GM18508 (cell line): ENCODE measurements around the gene GREM2.

Experiments used
- ATAC-seq: cut with Tn5 transposase; IDR thresholded peaks from one replicate; pipeline ENCODE4 v1.9.1; 2021; ENCODE audit warnings: moderate number of reproducible peaks; ENCODE audit not compliant: insufficient read depth, unreplicated experiment

GREM2 gene

DNA sequence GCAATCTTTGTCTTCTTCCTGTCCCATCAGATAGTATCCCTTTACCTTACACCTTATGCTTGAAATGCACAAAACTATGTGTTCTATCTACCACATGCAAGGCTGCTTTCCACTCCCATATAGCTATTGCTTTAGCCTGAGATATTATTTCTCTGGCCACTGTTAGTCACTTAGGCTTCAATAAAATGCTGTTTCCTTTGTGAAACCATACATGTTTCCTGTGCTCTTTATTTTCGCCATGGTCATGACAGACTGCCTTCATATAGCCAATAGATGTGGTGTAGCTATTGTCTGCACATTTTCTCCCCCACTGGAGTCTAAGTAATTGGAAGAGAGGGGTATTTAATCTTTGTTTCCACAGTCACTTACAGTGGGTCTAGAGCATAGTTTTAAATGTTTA, 108.4 kb downstream of the GREM2 start:
- ATAC-seq, result no peak

DNA sequence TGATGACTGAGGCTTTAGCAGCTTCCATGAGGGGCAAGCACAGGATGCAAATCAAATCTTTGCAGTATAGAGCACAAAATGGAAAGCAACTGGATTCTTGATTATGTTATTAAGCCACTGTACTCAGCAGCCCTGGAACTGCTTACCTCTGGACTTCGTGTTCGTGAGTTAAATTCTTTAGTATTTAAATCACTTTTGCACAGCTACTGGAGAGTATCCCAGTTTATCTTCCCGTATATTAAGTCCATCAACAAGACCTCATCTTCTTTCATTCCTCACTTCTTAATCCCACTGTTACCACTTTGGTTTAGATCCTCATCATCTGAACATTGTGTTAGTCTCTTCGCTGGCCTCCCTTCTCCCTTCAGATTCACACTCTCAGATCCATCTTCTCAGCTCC, 108.9 kb downstream of the GREM2 start:
- no peak for ATAC-seq

DNA sequence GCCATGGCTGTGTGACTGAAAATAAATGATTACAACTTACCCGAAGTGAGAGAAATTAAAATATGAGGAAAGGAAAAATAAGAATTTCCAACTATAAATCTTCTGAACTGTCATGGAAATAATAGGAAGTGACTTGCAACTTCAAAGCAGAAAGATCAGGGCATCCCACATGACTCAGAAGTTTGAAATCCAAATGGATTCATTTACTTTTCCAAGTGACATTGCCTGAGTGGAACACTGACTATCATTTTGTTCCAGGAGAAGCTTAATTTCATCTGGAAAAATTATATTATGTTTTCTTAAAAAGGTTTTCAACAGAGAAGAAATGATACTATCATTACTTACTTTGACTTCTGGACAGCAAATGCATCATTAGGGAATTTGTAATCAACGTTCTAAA, 110.8 kb downstream of the GREM2 start:
- ATAC-seq, result no peak

DNA sequence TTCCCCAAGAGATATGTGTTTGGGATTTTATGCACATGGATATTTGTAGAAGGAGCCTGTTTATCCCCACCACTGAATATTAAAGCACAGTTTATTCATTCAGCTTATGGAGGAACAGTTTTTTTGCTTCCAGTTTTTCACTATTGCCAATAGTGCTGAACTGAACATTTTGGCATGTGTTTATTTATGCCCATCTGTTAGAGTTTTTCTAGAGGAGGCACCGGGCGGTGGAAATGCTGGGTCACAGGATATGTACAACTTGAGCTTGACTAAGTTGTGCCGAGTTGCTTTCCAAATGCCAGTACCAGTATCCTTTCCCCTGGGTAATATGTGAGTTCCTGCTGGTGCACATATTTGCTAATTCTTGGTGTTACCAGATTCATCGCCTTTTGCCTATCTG, 111.3 kb downstream of the GREM2 start:
- ATAC-seq, result no peak

DNA sequence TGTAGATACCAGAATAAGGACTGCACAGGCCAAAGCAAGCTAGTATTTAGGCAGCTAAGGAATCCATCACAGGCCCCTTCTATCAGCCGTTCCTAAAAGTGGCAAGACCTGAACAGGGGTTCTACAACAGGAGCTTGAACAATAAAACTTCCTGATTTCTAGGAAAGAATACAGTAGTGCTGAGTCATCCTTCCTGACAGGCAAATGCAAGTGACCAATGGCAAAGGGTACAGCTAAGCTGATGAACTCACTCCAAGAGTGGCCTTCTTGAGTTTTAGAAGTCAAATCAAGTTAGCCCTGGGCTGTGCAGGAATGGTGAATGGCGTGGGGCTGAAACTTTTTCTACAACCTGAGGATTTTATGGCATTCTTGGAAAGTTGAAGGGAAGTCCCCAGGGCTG, 112.9 kb downstream of the GREM2 start:
- no peak for ATAC-seq

DNA sequence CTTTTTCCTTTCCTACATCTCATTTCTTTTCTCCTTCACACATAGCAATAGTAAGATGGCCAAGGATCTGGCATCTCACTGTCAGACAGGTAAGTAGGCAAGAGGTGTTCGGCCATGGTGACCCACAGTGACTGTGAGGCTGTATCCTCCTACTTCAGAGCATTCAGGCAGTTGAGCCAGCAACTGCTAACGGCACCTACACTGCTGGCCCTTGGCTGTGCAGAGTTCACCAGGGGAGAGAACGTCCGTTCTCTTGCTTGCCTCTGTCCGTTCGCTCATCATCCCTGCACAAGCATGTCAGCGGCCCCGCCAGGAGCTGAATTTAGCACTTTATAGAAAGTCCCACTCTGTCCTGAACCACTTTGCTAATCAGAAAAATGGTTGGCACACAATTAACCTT, 113.6 kb downstream of the GREM2 start:
- ATAC-seq, result no peak

DNA sequence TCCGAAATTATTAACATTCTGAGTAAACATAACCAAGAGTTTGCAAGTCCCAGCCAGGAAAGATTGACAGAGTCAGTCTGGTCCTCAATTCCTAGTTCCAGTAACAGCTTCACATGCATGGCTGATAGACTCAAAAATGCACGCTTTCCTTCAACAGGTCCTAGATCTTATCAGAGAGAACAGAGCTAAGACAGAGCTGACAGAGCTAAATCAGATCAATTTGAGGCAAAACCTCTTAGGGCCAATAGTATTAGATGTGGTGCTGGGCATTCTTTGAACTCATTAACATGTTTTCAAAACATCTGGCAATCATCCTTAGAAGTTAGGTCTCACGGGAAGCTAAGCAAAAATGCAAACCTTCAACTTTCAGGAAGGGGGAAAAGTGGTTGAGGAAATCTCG, 114.0 kb downstream of the GREM2 start:
- no peak for ATAC-seq

DNA sequence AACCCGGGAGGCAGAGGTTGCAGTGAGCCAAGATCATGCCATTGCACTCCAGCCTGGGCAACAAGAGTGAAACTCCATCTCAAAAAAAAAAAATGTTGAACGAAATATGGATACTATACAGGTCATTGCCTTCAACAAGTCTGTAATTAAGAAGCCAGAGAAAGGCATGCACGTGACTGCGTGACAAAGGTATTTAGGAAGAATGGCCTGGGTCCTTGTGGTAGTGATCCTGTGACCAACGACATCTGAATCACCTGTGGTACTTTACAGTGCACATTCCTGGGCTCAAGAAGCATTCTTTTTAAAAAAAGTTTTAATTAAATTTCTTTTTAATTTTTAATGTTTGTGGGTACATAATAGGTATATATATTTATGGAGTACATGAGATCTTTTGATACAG, 115.0 kb downstream of the GREM2 start:
- ATAC-seq, result no peak

DNA sequence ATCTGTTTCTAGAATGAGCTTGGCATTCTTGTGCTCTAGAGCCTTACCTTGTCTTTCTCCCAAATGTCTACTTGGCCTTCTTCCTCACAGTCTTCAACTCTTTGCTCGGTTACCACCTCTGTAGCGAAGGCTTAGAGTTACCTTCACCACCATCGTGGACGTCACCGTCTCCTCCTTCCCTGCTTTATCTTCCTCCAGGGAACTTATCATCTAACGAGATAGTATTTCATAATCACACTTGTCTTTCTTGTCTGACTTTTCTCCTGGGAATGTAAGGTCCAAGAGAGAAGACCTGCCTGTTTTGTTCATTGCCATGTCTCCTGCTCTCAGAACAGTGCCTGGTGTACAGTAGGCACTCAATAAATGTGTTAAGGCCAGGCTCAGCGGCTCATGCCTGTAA, 115.6 kb downstream of the GREM2 start:
- no peak for ATAC-seq

DNA sequence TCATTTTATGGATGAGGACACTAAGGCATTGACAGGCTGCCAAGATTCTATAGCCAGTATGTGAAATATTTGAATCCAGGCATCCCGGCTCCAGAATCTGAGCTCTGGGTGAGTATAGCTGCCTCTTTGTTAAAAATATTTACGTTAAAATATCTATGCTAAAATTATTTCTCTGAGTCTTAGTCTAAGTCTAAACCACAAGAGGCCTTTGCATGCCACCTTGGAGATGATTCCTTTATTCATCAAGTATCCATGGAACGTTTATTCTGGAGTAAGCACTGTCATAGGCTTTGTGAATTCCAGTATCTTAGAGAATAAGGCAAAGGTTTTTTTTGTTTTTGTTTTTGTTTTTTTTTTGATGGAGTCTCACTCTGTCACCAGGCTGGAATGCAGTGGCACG, 116.4 kb downstream of the GREM2 start:
- ATAC-seq, result no peak

DNA sequence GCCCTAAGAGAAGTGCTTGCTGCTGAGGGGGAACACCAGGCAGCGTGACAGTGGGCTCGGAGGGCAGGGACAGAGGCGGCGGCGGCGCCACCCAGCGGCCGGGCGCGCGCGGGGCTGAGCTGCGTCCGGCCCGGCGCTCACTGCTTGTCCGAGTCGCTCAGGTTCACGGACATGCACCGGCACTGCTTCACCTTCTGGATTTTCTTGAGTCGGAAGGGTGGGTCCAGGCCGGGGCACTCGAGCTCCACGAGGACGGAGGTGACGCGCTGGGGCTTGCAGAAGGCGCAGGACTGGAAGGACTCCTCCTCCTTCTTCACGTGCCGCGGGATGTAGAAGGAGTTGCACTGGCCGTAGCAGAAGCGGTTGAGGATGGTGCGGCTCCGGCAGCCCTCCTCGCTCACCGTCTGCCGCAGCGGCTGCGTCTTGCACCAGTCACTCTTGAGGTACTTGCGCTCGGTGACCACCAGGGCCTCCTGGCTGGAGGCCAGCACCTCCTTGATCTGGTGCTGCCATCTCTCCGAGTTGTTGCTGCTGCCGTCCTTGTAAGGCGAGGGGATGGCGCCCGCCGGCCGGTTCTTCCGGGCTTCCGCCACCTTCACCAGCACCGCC, 119.0 kb downstream of the GREM2 start:
- no peak for ATAC-seq

DNA sequence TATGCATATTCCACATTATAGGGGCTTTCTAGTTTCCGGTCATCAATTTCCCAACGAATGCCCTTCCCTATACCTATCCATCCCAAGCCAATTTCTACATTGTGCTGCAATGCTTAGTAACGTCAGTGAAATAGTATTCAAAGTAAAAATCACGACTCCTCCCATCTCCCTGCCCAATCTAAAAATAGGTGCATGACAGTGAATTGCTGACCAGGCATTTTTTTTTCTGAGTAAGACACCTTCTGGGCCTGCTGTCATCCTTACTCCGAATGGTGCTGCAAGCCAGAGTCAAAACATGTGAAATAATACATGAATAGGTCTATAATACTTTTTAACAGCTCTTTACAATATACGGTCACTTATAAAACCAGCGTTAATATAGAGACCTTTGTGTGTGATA, 120.2 kb downstream of the GREM2 start:
- no peak for ATAC-seq

DNA sequence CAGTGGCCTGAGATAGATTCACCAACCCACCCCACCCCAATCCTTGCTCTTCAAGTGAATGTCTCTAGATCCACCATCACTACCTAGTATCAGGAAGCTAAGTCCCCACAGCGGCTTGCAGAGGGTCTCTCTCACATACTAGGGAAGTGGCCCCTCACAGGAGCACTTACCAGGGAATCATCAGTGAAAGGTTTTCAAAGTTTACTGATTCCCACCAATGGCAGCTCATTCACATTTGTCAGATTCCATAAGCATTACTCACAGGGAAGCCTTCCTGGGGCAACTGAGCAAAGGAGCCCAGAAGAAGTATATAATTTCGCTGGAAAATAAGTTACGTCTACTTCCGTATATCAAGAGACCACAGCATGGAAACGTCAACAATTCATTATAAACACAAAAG, 120.8 kb downstream of the GREM2 start:
- ATAC-seq, result no peak

DNA sequence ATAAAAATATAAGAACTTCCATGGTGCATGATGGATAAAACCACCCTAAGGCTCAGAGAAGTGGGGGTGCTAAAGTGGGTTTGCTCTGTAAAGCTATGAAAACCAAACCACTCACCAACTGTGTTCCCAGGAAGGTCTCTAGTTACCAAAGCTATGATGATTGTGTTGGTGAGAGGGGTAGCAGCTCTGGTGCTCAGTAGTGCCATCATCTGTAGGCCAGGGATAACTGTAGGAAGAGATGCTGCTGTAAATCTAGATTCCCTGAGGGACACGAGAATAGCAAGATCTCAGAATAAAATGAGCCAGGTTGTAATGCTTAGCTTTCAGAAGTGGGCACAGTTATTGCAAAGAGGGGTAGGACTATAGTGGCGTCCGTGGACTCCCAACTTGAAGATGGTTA, 124.5 kb downstream of the GREM2 start:
- no peak for ATAC-seq

DNA sequence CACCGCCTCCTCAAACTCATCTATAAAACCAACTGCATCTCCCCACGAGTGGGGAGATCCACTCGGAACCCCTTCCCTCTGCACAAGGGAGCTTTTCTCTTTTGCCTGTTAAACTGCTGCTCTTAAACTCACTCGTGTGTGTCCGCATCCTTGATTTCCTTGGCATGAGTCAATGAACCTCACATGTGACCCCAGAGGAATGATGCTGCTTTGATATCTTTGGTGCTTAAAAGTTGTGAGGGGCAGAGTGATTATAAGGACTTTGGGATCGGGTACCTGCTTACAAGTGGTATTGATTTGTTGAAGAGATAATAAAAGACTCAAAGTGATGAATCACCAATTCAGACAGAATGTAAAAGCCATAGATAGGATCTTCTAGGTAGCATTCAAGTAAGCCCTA, 125.3 kb downstream of the GREM2 start:
- ATAC-seq, result no peak

DNA sequence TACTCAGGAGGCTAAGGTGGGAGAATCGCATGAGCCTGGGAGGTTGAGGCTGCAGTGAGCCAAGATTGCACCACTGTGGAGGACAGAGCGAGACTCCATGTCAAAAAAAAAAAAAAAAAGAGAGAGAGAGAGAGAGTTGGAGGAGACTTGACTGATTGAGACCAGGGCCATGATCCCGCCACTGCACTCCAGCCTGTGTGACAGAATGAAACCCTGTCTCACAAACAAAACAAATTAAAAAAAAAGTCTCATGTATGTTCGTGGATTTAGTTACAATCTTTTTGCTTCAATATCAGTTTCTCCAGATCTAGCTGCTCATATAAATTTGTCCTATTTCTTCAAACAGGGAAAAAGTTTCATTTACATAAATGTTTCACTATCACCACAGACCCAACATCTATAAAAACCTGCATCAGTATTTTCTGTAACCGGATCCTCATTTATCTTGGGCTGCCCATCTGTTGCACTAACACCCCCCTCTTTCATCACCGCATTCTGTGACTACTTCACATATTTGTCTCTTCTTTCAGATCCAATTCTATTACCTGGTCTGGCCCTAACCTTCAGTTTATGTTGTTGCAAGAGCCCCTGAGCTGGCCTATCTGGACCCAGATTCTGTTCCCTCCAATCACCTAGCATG, 127.0 kb downstream of the GREM2 start:
- no peak for ATAC-seq

DNA sequence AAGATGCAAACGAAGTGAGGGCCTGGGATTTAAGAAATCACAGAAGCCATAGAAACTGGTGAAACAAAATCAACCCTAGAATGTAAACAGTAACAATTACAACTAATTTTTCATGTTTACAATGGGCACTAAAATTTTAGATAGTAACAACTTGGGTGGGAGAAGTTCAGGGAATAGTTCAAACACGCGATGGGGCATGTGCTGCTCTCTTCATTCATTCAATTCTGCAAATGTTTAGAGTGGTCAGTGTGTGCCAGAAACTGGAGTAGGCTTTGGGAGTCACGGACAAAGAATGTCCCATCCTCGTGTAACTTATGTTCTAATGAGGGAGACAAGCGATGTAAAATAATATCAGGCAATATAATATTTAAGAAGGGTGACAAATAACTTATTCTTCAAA, 133.4 kb downstream of the GREM2 start:
- ATAC-seq, result no peak

DNA sequence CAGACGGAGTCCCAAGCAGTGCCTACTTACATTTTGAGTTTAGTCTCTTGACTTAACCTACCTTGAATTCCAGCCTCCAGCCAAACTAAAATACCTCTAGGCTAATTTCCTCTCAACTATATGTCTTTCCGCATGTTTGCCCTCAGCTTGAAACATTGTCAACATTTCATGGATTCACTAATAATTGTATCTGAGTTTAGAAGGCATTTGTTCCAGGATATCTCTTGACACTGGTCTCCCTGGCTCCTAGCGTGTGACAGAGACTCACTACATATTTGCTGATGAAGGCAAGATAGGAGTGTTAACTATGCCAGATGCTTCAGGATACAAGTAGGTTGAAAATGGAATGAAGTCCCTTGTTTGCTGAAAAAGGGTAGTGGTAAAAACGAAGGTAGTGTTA, 136.1 kb downstream of the GREM2 start:
- ATAC-seq, result no peak

DNA sequence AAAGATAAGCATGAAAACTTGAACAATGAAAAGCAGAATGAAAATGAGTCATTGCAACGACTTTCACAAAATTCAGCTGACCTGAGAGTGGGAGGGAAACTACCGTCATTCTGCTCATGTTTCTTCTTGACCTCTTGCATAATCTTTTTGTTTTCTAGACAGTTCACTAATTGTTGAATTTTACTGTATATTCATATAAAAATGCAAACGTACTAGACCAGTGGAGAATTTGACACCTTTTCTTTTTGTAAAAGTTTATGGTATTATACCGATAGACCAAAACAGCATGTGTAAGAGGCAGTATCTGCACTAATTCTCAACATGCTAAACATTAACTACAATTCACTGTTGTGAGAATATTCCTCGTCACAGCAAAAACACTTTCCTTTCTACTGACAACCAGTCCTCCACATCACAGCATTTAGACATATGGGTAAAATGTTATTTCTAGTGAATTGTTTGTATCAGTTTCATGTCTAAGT, 137.8 kb downstream of the GREM2 start:
- ATAC-seq, result peak; percentile 93

DNA sequence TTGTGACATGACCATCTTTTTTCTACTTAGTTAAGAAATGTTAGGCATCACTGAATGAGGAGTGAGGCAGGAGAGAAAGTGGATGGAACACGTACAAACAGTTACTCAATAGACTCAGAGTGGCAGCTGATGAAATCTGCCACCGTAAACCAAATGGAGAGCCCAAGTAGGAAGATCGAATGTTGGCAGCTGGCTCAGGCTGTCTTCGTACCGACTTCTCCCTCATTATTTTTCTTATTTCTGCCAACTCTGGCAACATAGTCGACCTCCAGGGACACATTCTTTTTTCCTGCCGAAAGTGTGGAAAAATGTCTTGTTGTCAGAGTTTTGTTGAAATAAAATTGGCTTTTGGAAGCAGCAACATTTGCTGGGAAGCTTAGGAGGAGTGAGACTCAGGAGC, 143.3 kb downstream of the GREM2 start:
- ATAC-seq, result no peak

DNA sequence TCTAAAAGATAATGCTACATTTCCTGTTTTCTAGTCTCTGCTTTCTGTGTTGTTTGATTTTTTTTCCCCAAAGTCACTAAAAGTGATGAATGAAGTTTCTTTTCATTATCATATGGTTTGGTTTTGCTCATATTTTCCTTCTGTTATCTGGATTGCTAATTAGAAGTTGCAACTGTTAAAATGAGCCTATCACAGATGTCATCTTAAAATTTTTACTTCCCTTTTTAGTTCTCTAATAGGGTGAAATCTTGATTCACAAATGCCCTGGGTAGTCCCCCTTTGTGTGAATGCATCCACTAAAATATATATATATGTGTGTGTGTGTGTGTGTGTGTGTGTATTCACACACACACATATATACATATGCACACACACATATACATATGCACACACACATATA, 144.1 kb downstream of the GREM2 start:
- ATAC-seq, result no peak

DNA sequence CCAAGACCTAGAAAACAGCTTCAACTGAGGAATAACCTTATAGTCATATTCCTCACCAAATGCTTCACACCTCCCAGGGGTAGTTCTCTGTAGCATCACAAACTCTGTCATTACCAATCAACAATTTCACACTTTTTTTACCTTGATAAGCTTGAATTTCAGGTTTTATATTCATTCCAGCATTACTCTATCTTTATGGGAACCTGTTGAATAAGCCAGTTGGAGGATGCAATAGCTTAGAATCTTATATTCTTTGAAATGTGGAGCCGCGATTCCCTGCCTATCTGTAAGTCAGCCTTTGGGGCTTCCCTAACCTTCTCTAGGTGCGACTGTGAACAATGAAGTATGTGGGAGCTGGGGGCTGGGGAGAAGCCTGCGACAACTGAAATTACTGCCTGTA, 145.4 kb downstream of the GREM2 start:
- no peak for ATAC-seq
